ENCODE results near the gene C1QTNF5.
"Not testable (repeated sequence)": the region's sequence is repeated elsewhere in the genome, so short reads cannot be mapped to it uniquely, and the experiment has no call there.

C1QTNF5 gene

GRCh38 chr11:119340335-119341221 is at the start of gene C1QTNF5:
Gene C1QTNF5, minus strand, starts transcription at chr11:119340883. Its CDS starts 486 bp downstream, at chr11:119340397.
- in situ Hi-C loops (cut with MboI; ENCODE audit: low sequenced_read_pairs) = no loop called here

GRCh38 chr11:119389611-119390254 is 49.0 kb upstream of the C1QTNF5 start:
- in situ Hi-C loops (cut with MboI; ENCODE audit: low sequenced_read_pairs) = no loop called here

- in situ Hi-C loops (cut with MboI; ENCODE audit: low sequenced_read_pairs) = no loop called here
Measured at GRCh38 chr11:119388103-119388502, 47.4 kb upstream of the C1QTNF5 start.

GRCh38 chr11:119384332-119384731 is 43.6 kb upstream of the C1QTNF5 start:
- in situ Hi-C loops (cut with MboI; ENCODE audit: low sequenced_read_pairs) = no loop called here

- in situ Hi-C loops (cut with MboI; ENCODE audit: low sequenced_read_pairs) = not testable (repeated sequence)
Measured at GRCh38 chr11:119382513-119382912, 41.8 kb upstream of the C1QTNF5 start.

- in situ Hi-C loops (cut with MboI; ENCODE audit: low sequenced_read_pairs) = no loop called here
Measured at GRCh38 chr11:119382101-119382500, 41.4 kb upstream of the C1QTNF5 start.

- in situ Hi-C loops (cut with MboI; ENCODE audit: low sequenced_read_pairs) = no loop called here
Measured at GRCh38 chr11:119381181-119381988, 40.7 kb upstream of the C1QTNF5 start, which contains the start of gene USP2. Gene USP2, minus strand, starts transcription at chr11:119381690. Its CDS starts 8,210 bp downstream, at chr11:119373480.

- in situ Hi-C loops (cut with MboI; ENCODE audit: low sequenced_read_pairs) = no loop called here
Measured at GRCh38 chr11:119380827-119381180, 40.1 kb upstream of the C1QTNF5 start.

- in situ Hi-C loops (cut with MboI; ENCODE audit: low sequenced_read_pairs) = no loop called here
Measured at GRCh38 chr11:119380160-119380826, 39.6 kb upstream of the C1QTNF5 start.

GRCh38 chr11:119378851-119379465 is 38.3 kb upstream of the C1QTNF5 start:
- in situ Hi-C loops (cut with MboI; ENCODE audit: low sequenced_read_pairs) = no loop called here

GRCh38 chr11:119377961-119378667 is 37.4 kb upstream of the C1QTNF5 start:
- in situ Hi-C loops (cut with MboI; ENCODE audit: low sequenced_read_pairs) = no loop called here

- in situ Hi-C loops (cut with MboI; ENCODE audit: low sequenced_read_pairs) = no loop called here
Measured at GRCh38 chr11:119377112-119377901, 36.6 kb upstream of the C1QTNF5 start.

GRCh38 chr11:119376197-119376847 is 35.6 kb upstream of the C1QTNF5 start:
- in situ Hi-C loops (cut with MboI; ENCODE audit: low sequenced_read_pairs) = no loop called here

- in situ Hi-C loops (cut with MboI; ENCODE audit: low sequenced_read_pairs) = no loop called here
Measured at GRCh38 chr11:119375337-119376196, 34.9 kb upstream of the C1QTNF5 start.

GRCh38 chr11:119374632-119375336 is 34.1 kb upstream of the C1QTNF5 start:
- in situ Hi-C loops (cut with MboI; ENCODE audit: low sequenced_read_pairs) = no loop called here

GRCh38 chr11:119373921-119374631 is 33.4 kb upstream of the C1QTNF5 start:
- in situ Hi-C loops (cut with MboI; ENCODE audit: low sequenced_read_pairs) = no loop called here

All from HL-60/S4 treated with retinoic acid at 250 ng/mL for 4 days and 3 days (cell line).